AG10803 (cell line): Measurements from ENCODE around the gene RNF14.

ENCODE experiments used
- DNase-seq: peaks from one replicate; pipeline ENCODE4 v3.0.0; 2010; ENCODE audit warnings: low read depth
- H3K4me3 ChIP-seq: 2 replicates; pipeline ENCODE4 v1.5.1; 2011; ENCODE audit warnings: mild to moderate bottlenecking, low read length, control low read depth
- TF ChIP-seq, protein P1 (sequence below): conservative IDR thresholded peaks from 2 replicates; pipeline ENCODE4 v1.5.1; 2011; ENCODE audit warnings: mild to moderate bottlenecking, low read length, control low read depth, inconsistent platforms

The RNF14 gene

DNA sequence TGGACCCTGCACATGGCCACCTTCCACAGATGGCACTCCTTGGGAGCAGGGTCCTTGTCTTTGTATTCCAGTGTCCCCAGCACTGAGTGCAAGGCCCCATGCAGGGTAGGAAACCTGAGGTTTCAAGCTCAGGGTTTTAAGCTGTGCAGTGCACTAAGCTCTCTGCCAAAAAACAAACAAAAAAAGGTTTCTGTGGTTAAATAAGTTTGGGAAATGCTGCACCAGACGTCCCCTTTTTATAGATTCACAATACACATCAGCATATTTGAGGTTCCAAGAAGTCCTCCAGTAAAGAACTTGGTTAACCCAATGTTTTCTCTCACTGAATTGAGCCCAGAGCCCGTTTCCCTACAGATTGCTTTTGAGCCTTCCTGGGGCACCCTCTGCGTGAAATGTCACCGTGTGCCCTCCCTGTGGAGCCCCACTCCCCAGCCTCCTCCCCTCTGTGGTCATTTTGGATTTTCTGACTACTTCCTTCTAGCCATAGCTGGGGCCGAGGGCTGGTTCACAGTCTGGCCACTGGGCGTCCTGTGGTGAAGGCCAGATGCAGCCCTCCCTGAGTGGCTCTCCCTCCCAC is 28.1 kb upstream of the RNF14 start:
- peak; percentile 79 for DNase-seq
- TF ChIP-seq, protein P1, sequence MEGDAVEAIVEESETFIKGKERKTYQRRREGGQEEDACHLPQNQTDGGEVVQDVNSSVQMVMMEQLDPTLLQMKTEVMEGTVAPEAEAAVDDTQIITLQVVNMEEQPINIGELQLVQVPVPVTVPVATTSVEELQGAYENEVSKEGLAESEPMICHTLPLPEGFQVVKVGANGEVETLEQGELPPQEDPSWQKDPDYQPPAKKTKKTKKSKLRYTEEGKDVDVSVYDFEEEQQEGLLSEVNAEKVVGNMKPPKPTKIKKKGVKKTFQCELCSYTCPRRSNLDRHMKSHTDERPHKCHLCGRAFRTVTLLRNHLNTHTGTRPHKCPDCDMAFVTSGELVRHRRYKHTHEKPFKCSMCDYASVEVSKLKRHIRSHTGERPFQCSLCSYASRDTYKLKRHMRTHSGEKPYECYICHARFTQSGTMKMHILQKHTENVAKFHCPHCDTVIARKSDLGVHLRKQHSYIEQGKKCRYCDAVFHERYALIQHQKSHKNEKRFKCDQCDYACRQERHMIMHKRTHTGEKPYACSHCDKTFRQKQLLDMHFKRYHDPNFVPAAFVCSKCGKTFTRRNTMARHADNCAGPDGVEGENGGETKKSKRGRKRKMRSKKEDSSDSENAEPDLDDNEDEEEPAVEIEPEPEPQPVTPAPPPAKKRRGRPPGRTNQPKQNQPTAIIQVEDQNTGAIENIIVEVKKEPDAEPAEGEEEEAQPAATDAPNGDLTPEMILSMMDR, result peak; percentile 37
- no peak overlapping the region for H3K4me3 ChIP-seq

DNA sequence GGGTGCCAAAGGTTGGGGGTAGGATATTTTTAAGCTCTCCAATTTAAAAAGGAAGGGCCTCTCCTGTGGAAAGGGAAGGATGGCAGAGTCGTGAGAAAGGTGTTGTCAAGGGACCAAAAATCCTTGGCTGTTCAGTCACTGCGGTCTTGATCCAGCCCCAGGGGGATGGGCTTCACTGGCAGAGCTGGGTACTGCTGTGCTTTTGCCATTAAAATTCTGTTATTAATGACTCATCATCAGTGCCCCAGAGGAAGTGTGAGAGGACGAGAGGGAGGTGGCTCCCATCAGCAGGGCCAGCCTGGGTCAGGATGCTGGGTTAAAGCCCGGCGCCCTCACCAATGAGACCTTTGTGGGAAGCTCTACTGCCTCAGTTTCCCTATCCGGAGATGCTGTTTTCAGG is 27.6 kb upstream of the RNF14 start:
- no peak overlapping the region for H3K4me3 ChIP-seq
- TF ChIP-seq, protein P1, result no peak
- DNase-seq, result peak; percentile 81

DNA sequence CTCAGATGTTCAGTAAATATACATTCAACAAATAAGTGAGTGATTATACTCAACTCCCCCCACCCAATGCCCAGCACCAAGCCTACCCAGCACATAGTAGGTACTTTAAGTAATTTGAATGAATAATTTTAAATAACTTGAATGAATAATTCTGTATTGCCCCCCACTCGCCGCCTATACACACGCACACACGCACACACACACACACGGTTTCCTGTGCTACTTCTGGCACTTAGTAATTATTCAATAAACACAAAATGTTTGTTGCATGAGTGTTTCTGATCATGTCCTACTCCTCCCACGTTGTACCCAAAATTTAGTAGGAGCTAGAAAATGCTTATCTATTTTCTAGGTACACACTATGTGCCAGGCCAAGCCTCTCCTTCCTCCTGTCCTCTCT is 27.1 kb upstream of the RNF14 start:
- peak; percentile 37 for DNase-seq
- no peak overlapping the region for H3K4me3 ChIP-seq
- TF ChIP-seq, protein P1, result no peak

DNA sequence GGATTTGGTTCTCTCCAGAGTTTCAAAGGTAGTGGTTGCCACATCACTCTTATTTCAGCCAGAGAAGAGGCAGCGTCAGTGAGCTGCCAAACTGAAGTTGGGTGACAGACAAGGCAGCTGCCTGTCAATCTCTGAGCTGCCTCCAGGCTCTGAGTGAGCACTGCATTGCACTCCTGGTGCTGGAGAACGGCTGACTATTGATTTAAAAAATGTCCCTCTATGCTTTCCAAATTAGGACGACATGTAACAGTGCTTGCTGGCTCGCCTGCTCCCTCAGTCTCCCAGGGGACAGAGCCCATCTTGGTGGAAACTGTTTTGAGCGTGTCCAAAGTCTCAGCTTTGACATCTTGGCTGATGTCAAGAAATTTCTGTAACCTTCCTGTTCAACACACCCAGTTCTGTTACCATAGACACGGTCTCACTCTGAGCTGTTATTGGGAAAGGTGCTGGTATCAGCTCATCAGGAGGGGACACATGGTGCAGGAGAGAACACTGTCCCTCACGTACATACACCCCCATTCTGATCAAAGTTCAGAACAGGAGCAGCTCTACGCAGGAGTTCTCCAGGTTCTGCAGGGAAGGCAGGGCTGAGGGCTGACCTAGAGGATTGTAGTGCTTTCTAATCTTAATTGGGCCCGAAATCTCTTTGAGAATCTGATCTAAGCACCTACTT is 26.6 kb upstream of the RNF14 start:
- no peak for DNase-seq
- no peak overlapping the region for H3K4me3 ChIP-seq
- TF ChIP-seq, protein P1, result no peak

DNA sequence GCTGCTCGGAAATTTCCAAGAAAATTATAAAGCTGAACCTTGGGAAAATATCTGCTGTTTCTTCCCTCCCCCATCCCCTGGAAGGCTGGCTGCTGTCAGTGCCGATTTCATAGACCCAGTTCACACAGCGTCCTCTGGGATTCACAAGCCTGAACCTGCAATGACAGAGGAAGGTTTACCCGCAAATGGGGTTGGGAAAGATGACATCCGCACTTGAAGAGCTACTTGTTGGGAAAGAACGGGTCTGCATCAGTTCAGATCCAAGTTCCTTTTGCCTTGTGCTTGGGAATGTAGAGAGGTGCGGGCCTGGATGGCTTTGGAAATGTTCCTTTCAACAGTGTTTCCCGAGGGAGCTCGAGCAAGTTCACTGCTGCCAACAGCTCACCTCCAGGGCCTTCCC is 24.8 kb upstream of the RNF14 start:
- H3K4me3 ChIP-seq, result no peak overlapping the region
- no peak for DNase-seq
- TF ChIP-seq, protein P1, result no peak

DNA sequence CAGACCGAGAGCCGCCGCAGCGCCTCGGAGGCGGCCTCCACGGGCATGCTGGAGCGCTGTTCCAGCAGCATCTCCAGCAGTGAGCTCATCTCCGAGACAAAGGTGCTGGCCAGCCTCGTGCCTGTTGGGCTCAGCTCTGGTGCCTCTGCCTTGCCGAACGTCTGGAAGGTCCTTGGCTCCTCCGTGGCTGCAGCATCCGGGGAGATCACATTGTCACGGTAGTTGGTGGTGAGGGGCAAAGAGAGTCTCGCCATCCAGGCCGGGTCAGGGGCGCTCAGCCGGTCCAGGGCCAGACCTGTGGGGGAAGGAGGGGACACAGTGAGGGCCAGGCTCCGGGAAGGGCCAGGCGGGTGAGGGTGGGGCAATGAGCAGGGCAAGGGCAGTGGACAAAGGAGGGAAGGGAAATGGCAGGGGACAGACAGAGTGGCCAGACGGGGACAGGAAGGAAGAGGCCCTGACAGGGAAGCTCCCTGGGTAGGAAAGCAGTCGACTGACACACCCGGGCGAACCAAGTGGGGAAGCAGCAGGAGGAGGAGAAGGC is 23.3 kb upstream of the RNF14 start:
- no peak for DNase-seq
- no peak overlapping the region for H3K4me3 ChIP-seq
- TF ChIP-seq, protein P1, result no peak

DNA sequence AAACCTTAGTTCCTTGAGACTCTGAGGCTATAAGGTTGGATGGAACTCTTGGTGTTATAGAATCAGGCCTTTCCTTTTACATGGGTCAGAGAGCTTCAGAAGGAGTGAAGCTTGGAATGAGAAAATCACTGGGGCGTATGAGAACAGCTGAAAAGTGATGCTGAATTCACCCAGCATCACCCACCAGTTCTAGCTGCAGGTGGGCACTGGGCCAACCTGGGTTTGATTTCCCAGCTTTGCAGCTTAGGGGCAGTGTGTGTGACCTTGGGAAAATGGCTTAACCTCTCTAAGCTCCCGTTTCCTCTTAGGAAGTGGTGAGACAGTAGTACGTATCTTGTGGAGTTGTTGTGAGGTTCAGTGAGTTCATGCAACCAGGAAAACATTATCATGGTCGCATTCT is 21.6 kb upstream of the RNF14 start:
- no peak for DNase-seq

More for the DNA sequence above, 21.6 kb upstream of the RNF14 start:
- H3K4me3 ChIP-seq, result no peak overlapping the region
- TF ChIP-seq, protein P1, result no peak
